Stomach (tissue), 9 donors: ENCODE data around the gene SCN2A. TPM values are rescaled to one million over a fixed set of nuclear protein-coding genes. Genes with fewer than 3 reads are reported as not detected.

Experiments
- DNase-seq, 2 donors: peaks; one replicate each; pipeline versions ENCODE4 v3.0.0 to v3.0.0-alpha.2; 2013 to 2019
- H3K27ac ChIP-seq, 5 donors: fragments of 200-600 bp in 4 of 5; sonication (generic) in 4 of 5; one replicate each; pipeline ENCODE4 v1.5.1; 2013 to 2019; ENCODE audit warnings: mild to moderate bottlenecking in 1 of 5, moderate library complexity in 1 of 5
- H3K27me3 ChIP-seq, 3 donors: fragments of 200-600 bp; sonication (generic); one replicate each; pipeline ENCODE4 v1.5.1; 2017 to 2019; ENCODE audit warnings: mixed run types in 1 of 3
- H3K36me3 ChIP-seq, 4 donors: fragments of 200-600 bp; sonication (generic); 1 replicate in 3 of 4; 2 replicates in 1 of 4; pipeline ENCODE4 v1.5.1; 2016 to 2019
- H3K4me1 ChIP-seq, 4 donors: fragments of 200-600 bp; sonication (generic); one replicate each; pipeline ENCODE4 v1.5.1; 2016 to 2019
- H3K4me3 ChIP-seq, 4 donors: fragments of 200-600 bp; sonication (generic) in 3 of 4; one replicate each; pipeline ENCODE4 v1.5.1; 2016 to 2019; ENCODE audit warnings: mild to moderate bottlenecking in 1 of 4
- H3K9me3 ChIP-seq, 4 donors: fragments of 200-600 bp; sonication (generic); one replicate each; pipeline ENCODE4 v1.5.1; 2016 to 2019
- CTCF ChIP-seq, 7 experiments: fragments of 450-650 bp in 4 of 7; fragments of 200-600 bp in 3 of 7; sonication (generic) in 3 of 7; IDR thresholded peaks; one replicate each; pipeline ENCODE4 v1.5.1; 2016 to 2019; ENCODE audit warnings: antibody characterized with exemption in 7 of 7, control low read depth in 2 of 7, mild to moderate bottlenecking in 1 of 7
- EP300 ChIP-seq: sonication (generic); formaldehyde crosslinking; IDR thresholded peaks from one replicate; pipeline ENCODE4 v1.6.1; 2017; ENCODE audit warnings: antibody characterized with exemption
- POLR2A ChIP-seq, 4 donors: fragments of 450-650 bp; IDR thresholded peaks; one replicate each; pipeline ENCODE4 v1.6.1; 2016; ENCODE audit warnings: antibody characterized with exemption in 4 of 4, control low read depth in 2 of 4, mild to moderate bottlenecking in 1 of 4, moderate library complexity in 1 of 4
- POLR2AphosphoS5 ChIP-seq, 3 donors: sonication (generic); formaldehyde crosslinking; IDR thresholded peaks; one replicate each; pipeline ENCODE4 v1.6.1; 2016; ENCODE audit warnings: antibody characterized with exemption in 3 of 3
- WGBS, 5 donors: extraction: QIAGEN DNeasy Blood & Tissue Kit in 3 of 5; methylation state at CpG; one replicate each; pipeline versions ENCODE4 v1.1.5 to v1.1.7; 2013 to 2018; 5-methylcytosine and 5-hydroxymethylcytosine counted together
- intact Hi-C: fragments of 100-400 bp; cut with DNase I; formaldehyde crosslinking; loops from one replicate; pipeline ENCODE4 v1.15.1; 2023; ENCODE audit warnings: low total_unique reads
- polyA plus RNA-seq, 3 donors: library from polyadenylated mRNA; stranded (reverse); fragments of 200-250 nt; gene quantifications; one replicate each; pipeline ENCODE4 v1.2.3, GENCODE V29; 2013
- total RNA-seq, 5 donors: library from RNA; depleted of rRNA; stranded (reverse); fragments of >200 nt; gene quantifications; one replicate each; pipeline versions ENCODE4 v1.1.0 to v1.2.3, GENCODE V29; 2014 to 2016
- donor health status: healthy with polysubstance abuse.
- donor health status: Bipolar disorder and iron deficiency.
- donor health status: healthy.

SCN2A gene
- total and polyA plus RNA-seq, 8 donors = 0.06 to 4.1 (median 1.0) TPM; not detected in 2

- Histone ChIP-seq H3K27me3 (no peaks in the 10 kb centered on the region), H3K9me3 (no peaks in the 10 kb centered on the region), H3K4me1 (peaks cover 0 to 10% (median 0%) of the 10 kb centered on the region in 4 donors), H3K36me3 (no peaks in the 10 kb centered on the region), H3K27ac (no peak overlapping the region), H3K4me3 (no peak overlapping the region)
- WGBS, 5 donors = 67 to 72% (median 69%) methylated on average over 5 of the region's 5 CpGs
- TF ChIP-seq CTCF (IDR thresholded peaks at IDR 0.05) (no peak), POLR2A (IDR thresholded peaks at IDR 0.05) (no peak), POLR2AphosphoS5 (IDR thresholded peaks at IDR 0.05) (no peak), EP300 (no peak)
- no peak for DNase-seq
- intact Hi-C loops = no loop called here
Observed at GRCh38 chr2:165277860-165278656, 38.8 kb downstream of the SCN2A start.

- DNase-seq = no peak
- Histone ChIP-seq H3K4me3 (no peak overlapping the region), H3K9me3 (no peaks in the 10 kb centered on the region), H3K27me3 (no peaks in the 10 kb centered on the region), H3K27ac (no peak overlapping the region), H3K4me1 (no peaks in the 10 kb centered on the region), H3K36me3 (no peaks in the 10 kb centered on the region)
- no peak for TF ChIP-seq EP300
- TF ChIP-seq CTCF (IDR thresholded peaks at IDR 0.05) = no peak
- TF ChIP-seq POLR2AphosphoS5 (IDR thresholded peaks at IDR 0.05) = no peak
- no peak for TF ChIP-seq POLR2A (IDR thresholded peaks at IDR 0.05)
- intact Hi-C loops = no loop called here
- WGBS, 5 donors = 42 to 61% (median 57%) methylated on average over 4 of the region's 4 CpGs
Observed at GRCh38 chr2:165280356-165280755, 41.1 kb downstream of the SCN2A start.

- intact Hi-C loops = no loop called here
- H3K9me3 ChIP-seq = no peaks in the 10 kb centered on the region
- H3K36me3 ChIP-seq = no peaks in the 10 kb centered on the region
- H3K27ac ChIP-seq = no peak overlapping the region
- DNase-seq = no peak
- TF ChIP-seq CTCF (IDR thresholded peaks at IDR 0.05) = no peak
- no peak for TF ChIP-seq POLR2A (IDR thresholded peaks at IDR 0.05)
- no peak for TF ChIP-seq EP300
- TF ChIP-seq POLR2AphosphoS5 (IDR thresholded peaks at IDR 0.05) = no peak
- H3K4me1 ChIP-seq = no peaks in the 10 kb centered on the region
- H3K4me3 ChIP-seq = no peak overlapping the region
- H3K27me3 ChIP-seq = no peaks in the 10 kb centered on the region
- WGBS, 5 donors = 64 to 81% (median 79%) methylated on average over 4 of the region's 4 CpGs
Observed at GRCh38 chr2:165281387-165281786, 42.2 kb downstream of the SCN2A start.

- DNase-seq = no peak
- TF ChIP-seq POLR2A (IDR thresholded peaks at IDR 0.05) (no peak), POLR2AphosphoS5 (IDR thresholded peaks at IDR 0.05) (no peak), EP300 (no peak), CTCF (IDR thresholded peaks at IDR 0.05) (no peak)
- Histone ChIP-seq H3K27ac (no peak overlapping the region), H3K4me1 (no peaks in the 10 kb centered on the region), H3K4me3 (no peak overlapping the region), H3K9me3 (no peaks in the 10 kb centered on the region), H3K27me3 (no peaks in the 10 kb centered on the region), H3K36me3 (no peaks in the 10 kb centered on the region)
- intact Hi-C loops = no loop called here
- WGBS, 5 donors = 90 to 100% (median 96%) methylated on average over 1 of the region's 1 CpG
Observed at GRCh38 chr2:165283342-165283741, 44.1 kb downstream of the SCN2A start.
